HepG2 (cell line): ENCODE data around the gene SETD1A. TPM values are rescaled to one million over a fixed set of nuclear protein-coding genes. Genes with fewer than 3 reads are reported as not detected.

ENCODE experiments used
- CREM ChIP-seq, 2 experiments: sonication (generic) in 1 of 2; formaldehyde crosslinking in 1 of 2; IDR thresholded peaks; 2 replicates each; pipeline versions ENCODE4 v1.4.0 to v1.6.1; 2016 to 2020; ENCODE audit warnings: antibody characterized with exemption in 1 of 2, mild to moderate bottlenecking in 1 of 2, missing genetic modification reagents in 1 of 2
- HOXD1 ChIP-seq: sonication (generic); formaldehyde crosslinking; IDR thresholded peaks from 2 replicates; pipeline ENCODE4 v1.5.0; 2020; ENCODE audit warnings: missing genetic modification reagents
- JARID2 ChIP-seq: sonication (generic); formaldehyde crosslinking; IDR thresholded peaks from 2 replicates; pipeline ENCODE4 v1.8.1; 2023; ENCODE audit warnings: missing genetic modification reagents, inconsistent platforms; ENCODE audit not compliant: insufficient replicate concordance
- NFE2L1 ChIP-seq: sonication (generic); formaldehyde crosslinking; IDR thresholded peaks from 2 replicates; pipeline ENCODE4 v1.4.0; 2020; ENCODE audit warnings: missing genetic modification reagents, mild to moderate bottlenecking, borderline replicate concordance
- PAWR ChIP-seq: sonication (generic); formaldehyde crosslinking; IDR thresholded peaks from 2 replicates; pipeline ENCODE4 v1.4.0; 2020; ENCODE audit warnings: missing genetic modification reagents, mild to moderate bottlenecking, borderline replicate concordance
- PITX1 ChIP-seq: sonication (generic); formaldehyde crosslinking; IDR thresholded peaks from 2 replicates; pipeline ENCODE4 v1.5.1; 2020; ENCODE audit warnings: mild to moderate bottlenecking, missing genetic modification reagents
- REL ChIP-seq: sonication (generic); formaldehyde crosslinking; conservative IDR thresholded peaks from 2 replicates; pipeline ENCODE4 v1.8.0; 2022; ENCODE audit warnings: mild to moderate bottlenecking, missing genetic modification reagents, moderate library complexity
- RFX3 ChIP-seq: IDR thresholded peaks from 2 replicates; pipeline ENCODE4 v1.6.1; 2016; ENCODE audit warnings: missing biosample characterization, missing genetic modification reagents
- SOX13 ChIP-seq, 3 experiments: fragments of 450-650 bp in 1 of 3; sonication (generic) in 1 of 3; formaldehyde crosslinking in 1 of 3; IDR thresholded peaks in 2 of 3; conservative IDR thresholded peaks in 1 of 3; 2 replicates each; pipeline versions ENCODE4 v1.5.0 to v1.6.1; 2016 to 2020; ENCODE audit warnings: antibody characterized with exemption in 1 of 3, mild to moderate bottlenecking in 1 of 3, missing compliant biosample characterization in 1 of 3, missing genetic modification reagents in 1 of 3, moderate library complexity in 1 of 3
- TRAFD1 ChIP-seq: sonication (generic); formaldehyde crosslinking; IDR thresholded peaks from 2 replicates; pipeline ENCODE4 v1.5.1; 2020; ENCODE audit warnings: missing genetic modification reagents, mild to moderate bottlenecking, borderline replicate concordance
- ZBTB20 ChIP-seq: sonication (generic); formaldehyde crosslinking; IDR thresholded peaks from 2 replicates; pipeline ENCODE4 v1.8.1; 2023; ENCODE audit warnings: missing genetic modification reagents, low read depth, mild to moderate bottlenecking, borderline replicate concordance
- ZHX1 ChIP-seq: sonication (generic); formaldehyde crosslinking; IDR thresholded peaks from 2 replicates; pipeline ENCODE4 v1.8.1; 2022; ENCODE audit warnings: low read depth, mild to moderate bottlenecking, missing genetic modification reagents
- ZNF83 ChIP-seq: sonication (generic); formaldehyde crosslinking; IDR thresholded peaks from 2 replicates; pipeline ENCODE4 v1.4.0; 2020; ENCODE audit warnings: missing genetic modification reagents, mild to moderate bottlenecking, borderline replicate concordance
- polyA plus RNA-seq, 8 experiments: library from polyadenylated mRNA; depleted of rRNA in 3 of 8; stranded (reverse) in 7 of 8; unstranded in 1 of 8; fragments of >200 nt; fragmentation: Illumina TruSeq in 4 of 8; extraction: Trizol in 4 of 8; gene quantifications; 2 replicates each; pipeline versions ENCODE4 v1.2.1 to v1.2.3, GENCODE V29; 2011 to 2016; ENCODE audit warnings: low read depth in 4 of 8, missing spikeins in 1 of 8, mixed read lengths in 1 of 8; ENCODE audit not compliant: insufficient read depth in 1 of 8
- total RNA-seq, 5 experiments: library from RNA; depleted of rRNA; stranded (reverse); fragments of >200 nt; fragmentation: Illumina TruSeq; extraction: Trizol; gene quantifications; 2 replicates each; pipeline ENCODE4 v1.2.3, GENCODE V29; 2016; ENCODE audit warnings: low read depth in 1 of 5
- TF ChIP-seq, protein P1 (sequence below): fragments of 450-650 bp; IDR thresholded peaks from 2 replicates; pipeline ENCODE4 v1.6.1; 2016
- TF ChIP-seq, protein P2 (sequence below): sonication (generic); formaldehyde crosslinking; IDR thresholded peaks from 2 replicates; pipeline ENCODE4 v1.4.0; 2020; ENCODE audit warnings: missing genetic modification reagents
- TF ChIP-seq, protein P3 (sequence below): sonication (generic); formaldehyde crosslinking; IDR thresholded peaks from 2 replicates; pipeline ENCODE4 v1.5.0; 2020; ENCODE audit warnings: mild to moderate bottlenecking, missing genetic modification reagents

SETD1A gene
- total and polyA plus RNA-seq, 2 of the 13 experiments (the other 11 are each of a cell fraction or from before 2014, with no cell fraction given) = 3.8 to 5.6 TPM

DNA sequence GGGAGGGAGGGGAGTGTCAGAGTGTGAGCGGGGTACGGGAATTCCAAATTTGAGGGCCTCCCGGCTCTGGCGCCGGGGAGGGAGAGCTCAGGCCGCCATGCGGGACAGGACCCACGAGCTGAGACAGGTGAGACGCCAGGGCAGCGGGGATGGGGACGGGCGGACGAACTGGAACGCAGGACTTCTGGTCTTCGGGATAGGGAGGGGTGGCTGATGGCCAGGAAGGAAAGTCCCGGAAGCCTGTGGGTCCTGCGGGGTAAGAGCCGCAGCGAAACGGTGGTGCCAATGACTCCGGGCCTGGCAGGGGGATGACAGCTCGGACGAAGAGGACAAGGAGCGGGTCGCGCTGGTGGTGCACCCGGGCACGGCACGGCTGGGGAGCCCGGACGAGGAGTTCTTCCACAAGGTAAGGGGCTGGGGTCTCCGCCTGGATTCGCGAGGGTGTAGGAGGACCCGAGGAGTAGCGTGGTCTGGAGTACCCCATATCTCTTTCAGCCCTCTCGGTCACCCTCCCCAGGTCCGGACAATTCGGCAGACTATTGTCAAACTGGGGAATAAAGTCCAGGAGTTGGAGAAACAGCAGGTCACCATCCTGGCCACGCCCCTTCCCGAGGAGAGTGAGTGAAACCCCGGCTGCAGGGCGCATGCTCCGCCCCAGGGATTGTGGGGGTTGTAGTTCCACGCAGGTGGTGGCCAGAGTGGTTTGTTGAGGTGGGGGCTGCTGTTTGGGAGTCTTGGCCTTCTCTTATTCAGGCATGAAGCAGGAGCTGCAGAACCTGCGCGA lies 76.3 kb downstream of the SETD1A start (continued):
- no peak for TF ChIP-seq RFX3 (CRISPR knock-in tag)
- TF ChIP-seq, protein P1, sequence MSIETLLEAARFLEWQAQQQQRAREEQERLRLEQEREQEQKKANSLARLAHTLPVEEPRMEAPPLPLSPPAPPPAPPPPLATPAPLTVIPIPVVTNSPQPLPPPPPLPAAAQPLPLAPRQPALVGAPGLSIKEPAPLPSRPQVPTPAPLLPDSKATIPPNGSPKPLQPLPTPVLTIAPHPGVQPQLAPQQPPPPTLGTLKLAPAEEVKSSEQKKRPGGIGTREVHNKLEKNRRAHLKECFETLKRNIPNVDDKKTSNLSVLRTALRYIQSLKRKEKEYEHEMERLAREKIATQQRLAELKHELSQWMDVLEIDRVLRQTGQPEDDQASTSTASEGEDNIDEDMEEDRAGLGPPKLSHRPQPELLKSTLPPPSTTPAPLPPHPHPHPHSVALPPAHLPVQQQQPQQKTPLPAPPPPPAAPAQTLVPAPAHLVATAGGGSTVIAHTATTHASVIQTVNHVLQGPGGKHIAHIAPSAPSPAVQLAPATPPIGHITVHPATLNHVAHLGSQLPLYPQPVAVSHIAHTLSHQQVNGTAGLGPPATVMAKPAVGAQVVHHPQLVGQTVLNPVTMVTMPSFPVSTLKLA = peak; percentile 82
- no peak for TF ChIP-seq TRAFD1 (CRISPR knock-in tag)
- TF ChIP-seq JARID2 (CRISPR knock-in tag) = no peak
- no peak for TF ChIP-seq PAWR (CRISPR knock-in tag)
- 0 out of 2 replicates have a peak, but pooled peaks have one; percentile 17 for TF ChIP-seq NFE2L1
- no peak for TF ChIP-seq SOX13 (IDR thresholded peaks at IDR 0.05)
- TF ChIP-seq SOX13 (CRISPR knock-in tag; conservative IDR thresholded peaks at IDR 0.05 in 1 of 2, IDR thresholded peaks at IDR 0.05 in 1 of 2) = peak in 1 of 2 experiments; percentile 43; a peak in 2 of 4 replicates
- TF ChIP-seq HOXD1 (CRISPR knock-in tag) = 0 out of 2 replicates have a peak, but pooled peaks have one; percentile 39
- TF ChIP-seq, protein P2, sequence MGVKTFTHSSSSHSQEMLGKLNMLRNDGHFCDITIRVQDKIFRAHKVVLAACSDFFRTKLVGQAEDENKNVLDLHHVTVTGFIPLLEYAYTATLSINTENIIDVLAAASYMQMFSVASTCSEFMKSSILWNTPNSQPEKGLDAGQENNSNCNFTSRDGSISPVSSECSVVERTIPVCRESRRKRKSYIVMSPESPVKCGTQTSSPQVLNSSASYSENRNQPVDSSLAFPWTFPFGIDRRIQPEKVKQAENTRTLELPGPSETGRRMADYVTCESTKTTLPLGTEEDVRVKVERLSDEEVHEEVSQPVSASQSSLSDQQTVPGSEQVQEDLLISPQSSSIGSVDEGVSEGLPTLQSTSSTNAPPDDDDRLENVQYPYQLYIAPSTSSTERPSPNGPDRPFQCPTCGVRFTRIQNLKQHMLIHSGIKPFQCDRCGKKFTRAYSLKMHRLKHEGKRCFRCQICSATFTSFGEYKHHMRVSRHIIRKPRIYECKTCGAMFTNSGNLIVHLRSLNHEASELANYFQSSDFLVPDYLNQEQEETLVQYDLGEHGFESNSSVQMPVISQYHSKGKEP (CRISPR knock-in tag) = 0 out of 2 replicates have a peak, but pooled peaks have one; percentile 13
- TF ChIP-seq PITX1 (CRISPR knock-in tag) = peak; percentile 65; the same call in 1 of the 2 replicates
- TF ChIP-seq CREM (IDR thresholded peaks at IDR 0.05) = peak; percentile 73; the same call in 1 of the 2 replicates
- no peak for TF ChIP-seq CREM (CRISPR knock-in tag; IDR thresholded peaks at IDR 0.05)
- TF ChIP-seq ZNF83 (CRISPR knock-in tag) = no peak
- TF ChIP-seq, protein P3, sequence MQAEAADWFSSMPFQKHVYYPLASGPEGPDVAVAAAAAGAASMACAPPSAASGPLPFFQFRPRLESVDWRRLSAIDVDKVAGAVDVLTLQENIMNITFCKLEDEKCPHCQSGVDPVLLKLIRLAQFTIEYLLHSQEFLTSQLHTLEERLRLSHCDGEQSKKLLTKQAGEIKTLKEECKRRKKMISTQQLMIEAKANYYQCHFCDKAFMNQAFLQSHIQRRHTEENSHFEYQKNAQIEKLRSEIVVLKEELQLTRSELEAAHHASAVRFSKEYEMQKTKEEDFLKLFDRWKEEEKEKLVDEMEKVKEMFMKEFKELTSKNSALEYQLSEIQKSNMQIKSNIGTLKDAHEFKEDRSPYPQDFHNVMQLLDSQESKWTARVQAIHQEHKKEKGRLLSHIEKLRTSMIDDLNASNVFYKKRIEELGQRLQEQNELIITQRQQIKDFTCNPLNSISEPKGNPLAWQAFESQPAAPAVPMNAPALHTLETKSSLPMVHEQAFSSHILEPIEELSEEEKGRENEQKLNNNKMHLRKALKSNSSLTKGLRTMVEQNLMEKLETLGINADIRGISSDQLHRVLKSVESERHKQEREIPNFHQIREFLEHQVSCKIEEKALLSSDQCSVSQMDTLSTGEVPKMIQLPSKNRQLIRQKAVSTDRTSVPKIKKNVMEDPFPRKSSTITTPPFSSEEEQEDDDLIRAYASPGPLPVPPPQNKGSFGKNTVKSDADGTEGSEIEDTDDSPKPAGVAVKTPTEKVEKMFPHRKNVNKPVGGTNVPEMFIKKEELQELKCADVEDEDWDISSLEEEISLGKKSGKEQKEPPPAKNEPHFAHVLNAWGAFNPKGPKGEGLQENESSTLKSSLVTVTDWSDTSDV (CRISPR knock-in tag) = no peak; the same call in none of the 2 replicates
- TF ChIP-seq REL (CRISPR knock-in tag) = 0 out of 2 replicates have a peak, but pooled peaks have one; percentile 66
- TF ChIP-seq ZHX1 (CRISPR knock-in tag) = no peak
- TF ChIP-seq ZBTB20 (CRISPR knock-in tag) = no peak
